ENCODE data around the gene PPP2R1A. TPM values are rescaled to one million over a fixed set of nuclear protein-coding genes. Genes with fewer than 3 reads are reported as not detected.

Gene PPP2R1A
- total RNA-seq, 1 donor from 2014 or later, result 154 TPM

DNA sequence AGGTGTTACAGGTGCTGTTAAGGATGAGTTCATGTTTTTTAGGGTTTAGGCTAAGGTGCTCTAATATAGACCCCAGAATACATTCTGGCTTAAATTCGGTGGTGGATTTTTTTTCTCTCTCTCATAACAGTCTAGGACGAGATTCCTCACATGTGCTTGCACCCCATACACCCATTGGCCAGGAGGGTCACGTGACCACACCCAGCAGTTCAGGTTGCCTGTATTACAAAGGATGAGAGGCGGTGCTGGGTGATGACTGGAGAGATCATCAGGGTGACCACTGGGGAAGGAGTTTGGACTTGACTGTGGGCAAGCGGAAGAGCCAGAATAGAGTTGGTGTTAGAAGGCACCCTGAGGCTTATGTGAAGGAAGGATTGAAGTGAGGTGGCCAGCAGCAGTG lies 27.7 kb downstream of the PPP2R1A start:
- Histone ChIP-seq H3K36me3 (peaks cover 100% of the 10 kb centered on the region), H3K9me3 (no peaks in the 10 kb centered on the region), H3K4me3 (no peak overlapping the region), H3K4me1 (no peaks in the 10 kb centered on the region), H3K27ac (no peak overlapping the region), H3K27me3 (ENCODE audit: low read depth) (no peaks in the 10 kb centered on the region)
- DNase-seq, result no peak
- intact Hi-C loops (cut with DNase I), result no loop called here
- no peak for ATAC-seq
- no peak for TF ChIP-seq CTCF (IDR thresholded peaks at IDR 0.05)

- intact Hi-C loops (cut with DNase I), result no loop called here
- no peak for ATAC-seq
- no peak overlapping the region for H3K4me3 ChIP-seq
- no peaks in the 10 kb centered on the region for H3K9me3 ChIP-seq
- H3K27ac ChIP-seq, result no peak overlapping the region
- no peak for DNase-seq
- TF ChIP-seq CTCF (IDR thresholded peaks at IDR 0.05), result no peak
- no peaks in the 10 kb centered on the region for H3K27me3 ChIP-seq (ENCODE audit: low read depth)
- H3K36me3 ChIP-seq, result peaks cover 100% of the 10 kb centered on the region
- H3K4me1 ChIP-seq, result no peaks in the 10 kb centered on the region
Observed at GRCh38 chr19:52219611-52220010, 29.8 kb downstream of the PPP2R1A start.

DNA sequence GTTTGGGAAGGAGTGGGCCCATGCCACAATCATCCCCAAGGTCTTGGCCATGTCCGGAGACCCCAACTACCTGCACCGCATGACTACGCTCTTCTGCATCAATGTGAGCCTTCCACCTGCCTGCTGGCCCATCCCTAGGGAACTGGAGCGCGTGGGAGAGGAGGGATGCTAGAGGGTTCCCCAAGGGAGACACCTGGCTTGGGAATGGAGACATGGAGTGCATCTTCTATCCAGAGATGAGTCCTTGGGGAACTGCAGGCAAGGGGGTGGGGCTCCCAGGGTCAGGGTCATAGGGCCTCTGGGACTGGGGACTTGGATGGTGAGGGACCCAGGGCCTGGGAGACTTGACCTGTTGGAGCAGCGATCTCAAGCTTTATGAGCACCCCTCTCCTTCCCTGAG lies 31.2 kb downstream of the PPP2R1A start:
- DNase-seq, result no peak
- no peaks in the 10 kb centered on the region for H3K4me1 ChIP-seq
- H3K9me3 ChIP-seq, result no peaks in the 10 kb centered on the region
- no peaks in the 10 kb centered on the region for H3K27me3 ChIP-seq (ENCODE audit: low read depth)
- no peak for TF ChIP-seq CTCF (IDR thresholded peaks at IDR 0.05)
- peaks cover 100% of the 10 kb centered on the region for H3K36me3 ChIP-seq
- no peak overlapping the region for H3K27ac ChIP-seq
- intact Hi-C loops (cut with DNase I), result no loop called here
- H3K4me3 ChIP-seq, result no peak overlapping the region
- ATAC-seq, result no peak

DNA sequence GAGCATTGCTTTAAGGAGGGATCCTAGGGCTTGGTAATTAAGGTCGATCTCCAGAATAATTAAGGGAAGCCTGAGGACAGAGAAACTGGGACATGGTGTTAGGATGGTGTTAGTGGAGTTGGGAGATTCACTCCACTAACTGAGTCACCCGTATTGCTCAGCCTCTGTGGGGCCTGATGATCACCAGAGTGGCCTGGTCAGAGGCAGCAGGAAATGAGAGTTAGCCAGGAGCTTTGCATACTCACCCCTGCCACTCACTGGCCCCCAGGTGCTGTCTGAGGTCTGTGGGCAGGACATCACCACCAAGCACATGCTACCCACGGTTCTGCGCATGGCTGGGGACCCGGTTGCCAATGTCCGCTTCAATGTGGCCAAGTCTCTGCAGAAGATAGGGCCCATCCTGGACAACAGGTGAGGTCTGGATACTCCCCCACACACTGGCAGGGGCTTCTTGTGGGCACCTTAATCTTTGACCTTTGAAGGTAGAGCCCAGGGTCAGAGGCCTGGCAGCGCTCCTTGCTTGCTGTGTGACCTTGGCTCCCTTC lies 32.1 kb downstream of the PPP2R1A start:
- Histone ChIP-seq H3K27me3 (ENCODE audit: low read depth) (no peaks in the 10 kb centered on the region), H3K27ac (no peak overlapping the region), H3K4me3 (no peak overlapping the region), H3K4me1 (no peaks in the 10 kb centered on the region), H3K9me3 (no peaks in the 10 kb centered on the region), H3K36me3 (peaks cover 100% of the 10 kb centered on the region)
- DNase-seq (no peak), ATAC-seq (no peak)
- TF ChIP-seq CTCF (IDR thresholded peaks at IDR 0.05), result no peak
- intact Hi-C loops (cut with DNase I), result no loop called here

DNA sequence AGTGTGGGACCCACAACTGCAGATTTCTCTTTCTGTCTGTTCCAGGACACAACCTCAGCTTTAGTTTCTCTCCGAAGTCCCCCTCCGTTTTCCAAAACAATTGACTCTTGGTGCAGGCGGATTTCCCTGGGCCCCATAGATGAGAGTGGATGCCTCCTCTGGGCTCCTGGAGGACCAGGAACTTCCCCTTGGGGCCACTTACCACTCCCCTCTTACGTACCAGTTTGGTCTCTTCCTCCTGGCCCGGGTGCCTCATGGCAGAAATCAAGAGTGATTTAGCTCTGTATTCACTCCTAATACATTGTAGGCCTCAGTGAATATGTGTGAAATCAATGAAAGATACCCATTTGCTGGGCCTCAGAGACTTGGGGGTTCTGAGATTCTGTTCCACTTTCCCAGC lies 34.4 kb downstream of the PPP2R1A start:
- DNase-seq (no peak), ATAC-seq (no peak)
- Histone ChIP-seq H3K27me3 (ENCODE audit: low read depth) (no peaks in the 10 kb centered on the region), H3K4me1 (no peaks in the 10 kb centered on the region), H3K27ac (no peak overlapping the region), H3K36me3 (peaks cover 99% of the 10 kb centered on the region), H3K9me3 (no peaks in the 10 kb centered on the region), H3K4me3 (no peak overlapping the region)
- no peak for TF ChIP-seq CTCF (IDR thresholded peaks at IDR 0.05)
- intact Hi-C loops (cut with DNase I), result no loop called here

DNA sequence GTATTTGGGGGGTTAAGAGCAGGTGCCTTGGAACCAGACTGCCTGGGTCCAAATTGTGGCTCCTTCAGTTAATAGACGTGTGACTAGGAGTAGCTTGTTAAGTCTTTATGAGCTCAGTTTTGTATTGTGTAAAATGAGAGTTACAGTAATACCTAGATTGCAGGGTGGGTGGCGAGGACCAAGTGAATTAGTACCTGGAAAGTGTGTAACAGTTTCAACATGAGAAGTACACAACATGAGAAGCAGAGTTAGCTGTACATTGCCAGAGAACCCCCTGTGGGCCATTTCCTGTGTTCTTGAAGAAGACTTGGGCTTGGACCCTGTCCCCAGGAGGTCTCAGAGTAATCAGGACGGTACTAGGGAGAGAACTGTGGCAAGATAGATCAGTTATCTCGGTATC lies 36.8 kb downstream of the PPP2R1A start:
- Histone ChIP-seq H3K27ac (no peak overlapping the region), H3K4me1 (no peaks in the 10 kb centered on the region), H3K4me3 (no peak overlapping the region), H3K36me3 (peaks cover 74% of the 10 kb centered on the region), H3K27me3 (ENCODE audit: low read depth) (no peaks in the 10 kb centered on the region), H3K9me3 (no peaks in the 10 kb centered on the region)
- TF ChIP-seq CTCF (IDR thresholded peaks at IDR 0.05), result no peak
- no peak for DNase-seq
- intact Hi-C loops (cut with DNase I), result no loop called here
- ATAC-seq, result no peak

Data from lower lobe of right lung (tissue), 2 donors.